T-helper 17 cell (primary cell): Measurements from ENCODE around the gene KIAA1549. TPM values are rescaled to one million over a fixed set of nuclear protein-coding genes. Genes with fewer than 3 reads are reported as not detected.

Source experiments
- ATAC-seq: fragments of 150-1000 bp; cut with Tn5 transposase; 2 replicates; pipeline ENCODE4 v1.10.0; 2021; ENCODE audit warnings: mild to moderate bottlenecking, moderate library complexity
- DNase-seq, 3 donors: peaks; one replicate each; pipeline versions ENCODE4 v3.0.0 to v3.0.0-alpha.2; 2020 to 2021
- H3K9me3 ChIP-seq: one replicate; pipeline ENCODE4 v1.7.0; 2013; ENCODE audit warnings: low read length, mild to moderate bottlenecking; ENCODE audit not compliant: control insufficient read depth, poor library complexity, severe bottlenecking
- H3K27ac Mint-ChIP-seq: one replicate; pipeline ENCODE4 v1.8.0; 2022; ENCODE audit warnings: mild to moderate bottlenecking, moderate library complexity, mixed read lengths
- H3K27me3 Mint-ChIP-seq: one replicate; pipeline ENCODE4 v1.8.0; 2022; ENCODE audit warnings: mixed read lengths
- H3K36me3 Mint-ChIP-seq: one replicate; pipeline ENCODE4 v1.8.0; 2022; ENCODE audit warnings: low read depth, mixed read lengths
- H3K4me1 Mint-ChIP-seq: one replicate; pipeline ENCODE4 v1.8.0; 2022; ENCODE audit warnings: mild to moderate bottlenecking, mixed read lengths
- H3K4me3 Mint-ChIP-seq: one replicate; pipeline ENCODE4 v1.8.0; 2022; ENCODE audit warnings: mild to moderate bottlenecking, moderate library complexity, mixed read lengths
- total RNA-seq, 4 donors: library from RNA in 2 of 4; stranded (reverse) in 2 of 4; gene quantifications; one replicate each; pipeline ENCODE4 v1.2.3 and lab custom pipeline; 2022 to 2026

Gene KIAA1549
- total RNA-seq, 2 donors from 2014 or later, result 0.21 TPM; not detected in 1

DNA sequence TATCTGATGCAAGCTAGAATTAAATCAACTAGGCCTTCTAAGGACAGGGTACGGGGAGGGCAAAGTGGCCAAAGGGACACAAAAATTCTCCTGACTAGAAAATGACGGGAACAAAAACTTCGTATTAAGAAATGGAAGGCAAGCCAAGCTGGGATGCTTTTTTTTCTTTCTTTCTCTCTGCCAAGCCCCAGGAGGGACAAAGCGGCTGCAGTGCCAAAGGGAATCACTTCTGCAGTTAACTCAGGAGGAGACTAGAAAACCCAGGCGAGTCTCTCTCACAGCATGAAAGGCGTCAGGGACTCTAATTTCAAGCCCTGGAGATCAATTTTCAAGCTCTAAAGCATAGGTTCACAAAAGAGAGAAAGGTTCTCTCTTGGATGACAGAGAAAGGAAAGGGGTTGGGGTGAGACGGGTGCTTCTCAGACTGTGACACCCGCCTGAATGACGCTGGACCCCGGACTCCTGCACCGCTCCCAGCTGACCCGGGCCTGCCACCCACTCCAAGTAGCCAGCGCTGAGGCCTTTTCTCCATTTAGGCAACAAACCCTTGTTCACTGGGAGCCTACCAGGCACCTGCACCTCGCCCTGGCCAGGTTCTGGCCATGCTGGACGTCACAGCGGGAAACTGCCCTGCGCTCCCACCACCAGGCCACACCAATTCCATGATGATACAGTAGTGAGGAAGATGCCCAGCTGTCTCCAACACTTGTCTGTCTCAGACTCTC, 56.5 kb downstream of the KIAA1549 start:
- Mint-ChIP-seq H3K27ac (peak overlapping the region; percentile 21), H3K27me3 (peaks cover 15% of the 10 kb centered on the region), H3K4me3 (no peak overlapping the region), H3K36me3 (peaks cover 2% of the 10 kb centered on the region), H3K4me1 (peaks cover 4% of the 10 kb centered on the region)
- H3K9me3 ChIP-seq, result no peaks in the 10 kb centered on the region
- ATAC-seq (no peak), DNase-seq (no peak)

DNA sequence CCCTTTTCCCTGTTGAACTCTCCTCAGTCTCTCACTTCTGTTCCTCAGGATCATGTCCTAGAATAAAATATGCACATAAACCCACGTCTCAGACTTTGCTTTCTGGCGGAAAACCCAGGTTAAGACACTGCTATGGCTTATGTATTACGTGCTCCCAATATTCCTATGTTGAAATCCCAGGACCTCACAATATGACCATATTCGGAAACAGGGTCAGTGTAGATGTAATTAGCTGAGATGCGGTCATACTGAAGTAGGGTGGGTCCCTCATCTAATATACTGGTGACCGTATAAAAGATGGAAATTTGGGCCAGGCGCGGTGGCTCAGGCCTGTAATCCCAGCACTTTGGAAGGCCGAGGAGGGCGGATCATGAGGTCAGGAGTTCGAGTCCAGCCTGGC, 59.9 kb downstream of the KIAA1549 start:
- Mint-ChIP-seq H3K27me3 (peaks cover 28% of the 10 kb centered on the region), H3K4me1 (peaks cover 4% of the 10 kb centered on the region), H3K36me3 (peaks cover 2% of the 10 kb centered on the region), H3K4me3 (no peak overlapping the region), H3K27ac (no peak overlapping the region)
- DNase-seq, result no peak
- no peak for ATAC-seq
- no peaks in the 10 kb centered on the region for H3K9me3 ChIP-seq

GRCh38 chr7:138919911-138920310, 61.3 kb downstream of the KIAA1549 start:
- H3K36me3 Mint-ChIP-seq, result peaks cover 5% of the 10 kb centered on the region
- H3K4me3 Mint-ChIP-seq, result no peak overlapping the region
- H3K4me1 Mint-ChIP-seq, result peaks cover 6% of the 10 kb centered on the region
- ATAC-seq, result no peak
- no peaks in the 10 kb centered on the region for H3K9me3 ChIP-seq
- no peak overlapping the region for H3K27ac Mint-ChIP-seq
- peaks cover 39% of the 10 kb centered on the region for H3K27me3 Mint-ChIP-seq
- no peak for DNase-seq

GRCh38 chr7:138919216-138919615, 62.0 kb downstream of the KIAA1549 start:
- peaks cover 7% of the 10 kb centered on the region for H3K4me1 Mint-ChIP-seq
- no peak overlapping the region for H3K27ac Mint-ChIP-seq
- H3K36me3 Mint-ChIP-seq, result peaks cover 6% of the 10 kb centered on the region
- H3K9me3 ChIP-seq, result no peaks in the 10 kb centered on the region
- no peak for DNase-seq
- peaks cover 46% of the 10 kb centered on the region for H3K27me3 Mint-ChIP-seq
- H3K4me3 Mint-ChIP-seq, result no peak overlapping the region
- ATAC-seq, result no peak

DNA sequence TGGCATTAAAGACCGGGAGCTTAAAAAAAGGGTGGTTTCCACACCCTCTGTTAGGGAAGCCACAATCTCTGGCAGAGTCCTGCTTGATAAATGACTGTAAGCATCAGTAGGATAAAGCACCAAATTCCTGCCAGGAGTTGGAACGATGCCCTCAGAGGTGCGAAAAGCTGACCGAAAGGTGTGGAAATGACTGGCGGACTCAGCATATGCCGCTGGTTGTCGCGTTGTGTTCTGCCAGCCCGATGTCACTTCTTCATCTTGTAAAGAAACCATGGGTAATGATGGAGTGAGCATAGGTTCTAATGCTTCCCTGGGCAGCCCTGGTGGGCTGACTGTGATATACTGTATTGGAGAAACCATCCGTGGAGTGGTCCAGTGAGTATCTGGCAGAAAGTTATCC, 62.4 kb downstream of the KIAA1549 start:
- Mint-ChIP-seq H3K4me3 (no peak overlapping the region), H3K36me3 (peaks cover 6% of the 10 kb centered on the region), H3K27ac (no peak overlapping the region), H3K27me3 (peaks cover 51% of the 10 kb centered on the region), H3K4me1 (peaks cover 7% of the 10 kb centered on the region)
- ATAC-seq, result no peak
- no peaks in the 10 kb centered on the region for H3K9me3 ChIP-seq
- no peak for DNase-seq

DNA sequence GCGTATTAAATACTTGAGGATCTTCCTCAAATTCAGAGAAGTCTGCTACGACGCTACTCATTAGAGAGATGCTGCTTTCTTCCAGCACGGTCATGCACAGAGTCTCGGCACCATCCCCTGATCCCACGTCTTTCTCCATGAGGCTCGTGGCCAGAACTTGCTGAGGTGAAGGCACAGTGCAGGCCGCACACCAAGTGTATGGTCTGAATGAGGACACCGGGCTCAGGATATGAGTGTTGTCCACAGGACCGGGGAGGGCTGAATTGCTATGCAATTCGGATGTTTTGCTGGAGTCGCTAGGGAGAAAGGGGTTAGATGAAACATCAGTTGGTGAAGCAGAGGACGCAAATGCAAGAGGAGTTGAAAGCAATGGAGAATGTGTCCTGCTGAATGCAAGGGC, 63.0 kb downstream of the KIAA1549 start:
- Mint-ChIP-seq H3K4me1 (peaks cover 7% of the 10 kb centered on the region), H3K27ac (no peak overlapping the region), H3K36me3 (peaks cover 6% of the 10 kb centered on the region), H3K27me3 (peaks cover 56% of the 10 kb centered on the region), H3K4me3 (no peak overlapping the region)
- no peak for ATAC-seq
- H3K9me3 ChIP-seq, result no peaks in the 10 kb centered on the region
- DNase-seq, result no peak

GRCh38 chr7:138917771-138918170, 63.4 kb downstream of the KIAA1549 start:
- no peaks in the 10 kb centered on the region for H3K9me3 ChIP-seq
- DNase-seq (no peak), ATAC-seq (no peak)
- Mint-ChIP-seq H3K4me3 (no peak overlapping the region), H3K27me3 (peaks cover 56% of the 10 kb centered on the region), H3K4me1 (peaks cover 9% of the 10 kb centered on the region), H3K36me3 (peaks cover 5% of the 10 kb centered on the region), H3K27ac (no peak overlapping the region)

GRCh38 chr7:138916731-138917130, 64.5 kb downstream of the KIAA1549 start:
- no peak for ATAC-seq
- peaks cover 4% of the 10 kb centered on the region for H3K36me3 Mint-ChIP-seq

DNA sequence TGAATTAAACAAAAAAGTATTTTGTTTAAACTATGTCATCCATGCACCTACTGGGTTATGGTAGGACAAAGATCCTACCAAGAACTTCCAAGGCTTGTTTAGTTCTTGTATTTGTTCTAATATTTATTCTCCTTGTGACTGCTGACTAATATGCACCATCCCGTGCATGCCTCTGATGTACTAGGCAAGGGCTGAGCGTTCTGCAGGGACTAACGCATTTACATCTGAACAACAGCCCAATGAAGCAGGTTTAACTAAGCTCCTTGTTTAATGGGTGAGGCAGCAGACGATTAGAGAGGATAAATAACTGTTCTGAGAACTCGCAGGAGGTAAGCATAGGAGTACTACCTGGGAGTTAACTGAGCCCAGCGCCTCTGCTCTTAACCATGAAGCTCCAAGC, 64.9 kb downstream of the KIAA1549 start:
- Mint-ChIP-seq H3K36me3 (peaks cover 4% of the 10 kb centered on the region), H3K4me1 (peaks cover 9% of the 10 kb centered on the region), H3K4me3 (no peak overlapping the region), H3K27ac (no peak overlapping the region), H3K27me3 (peaks cover 65% of the 10 kb centered on the region)
- ATAC-seq, result no peak
- no peaks in the 10 kb centered on the region for H3K9me3 ChIP-seq
- DNase-seq, result no peak

More at GRCh38 chr7:138916731-138917130, 64.5 kb downstream of the KIAA1549 start:
- Mint-ChIP-seq H3K4me3 (no peak overlapping the region), H3K27ac (no peak overlapping the region), H3K4me1 (peaks cover 9% of the 10 kb centered on the region), H3K27me3 (peaks cover 64% of the 10 kb centered on the region)
- H3K9me3 ChIP-seq, result no peaks in the 10 kb centered on the region
- no peak for DNase-seq

DNA sequence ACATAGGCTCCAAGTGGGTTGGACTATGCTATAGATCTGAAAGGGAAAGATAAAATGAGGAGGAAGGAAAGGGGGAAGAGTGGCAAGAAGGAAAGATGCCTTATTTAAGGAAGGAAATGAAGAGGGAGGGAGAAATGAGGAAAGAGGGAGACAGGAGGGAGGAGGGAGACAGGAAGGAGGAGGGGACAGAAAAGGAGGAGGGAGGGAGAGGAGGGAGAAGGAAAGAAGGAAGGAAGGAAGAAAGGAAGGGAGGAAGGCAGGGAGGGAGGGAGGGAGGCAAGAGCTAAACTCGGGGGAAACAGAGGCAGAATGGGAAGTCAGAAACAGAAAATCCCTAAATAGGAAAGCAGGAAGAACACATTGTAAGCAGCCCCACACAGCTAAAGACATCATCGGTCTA, 67.4 kb downstream of the KIAA1549 start:
- Mint-ChIP-seq H3K27ac (no peak overlapping the region), H3K4me1 (peaks cover 6% of the 10 kb centered on the region), H3K36me3 (peaks cover 4% of the 10 kb centered on the region), H3K4me3 (no peak overlapping the region), H3K27me3 (peaks cover 66% of the 10 kb centered on the region)
- DNase-seq (no peak), ATAC-seq (no peak)
- no peaks in the 10 kb centered on the region for H3K9me3 ChIP-seq

DNA sequence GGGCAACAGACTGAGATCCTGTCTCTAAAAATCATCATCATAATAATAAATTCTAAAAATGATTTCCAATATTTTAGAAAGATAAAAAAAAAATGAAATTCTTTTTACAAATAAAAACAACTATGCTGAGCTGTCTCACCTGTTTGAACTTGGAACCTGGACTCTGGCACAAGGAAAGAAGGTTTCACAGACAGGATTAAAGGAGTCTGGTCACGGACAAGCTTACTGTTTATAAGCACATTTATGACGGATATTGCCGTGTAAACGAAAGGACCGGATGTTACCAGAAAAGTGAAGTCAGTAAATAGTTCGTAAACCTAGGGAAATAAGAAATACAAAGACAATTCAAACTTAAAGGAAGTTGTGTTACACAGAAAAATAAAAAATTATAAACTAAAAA, 70.2 kb downstream of the KIAA1549 start:
- peaks cover 77% of the 10 kb centered on the region for H3K27me3 Mint-ChIP-seq
- H3K4me3 Mint-ChIP-seq, result no peak overlapping the region
- peaks cover 10% of the 10 kb centered on the region for H3K4me1 Mint-ChIP-seq
- H3K27ac Mint-ChIP-seq, result no peak overlapping the region
- H3K36me3 Mint-ChIP-seq, result peaks cover 13% of the 10 kb centered on the region
- DNase-seq, result no peak
- no peak for ATAC-seq
- H3K9me3 ChIP-seq, result no peaks in the 10 kb centered on the region

GRCh38 chr7:138907850-138908249, 73.3 kb downstream of the KIAA1549 start:
- ATAC-seq, result no peak

GRCh38 chr7:138907201-138907847, 73.9 kb downstream of the KIAA1549 start:
- H3K4me3 Mint-ChIP-seq, result no peak overlapping the region
- H3K27me3 Mint-ChIP-seq, result peaks cover 65% of the 10 kb centered on the region
- H3K36me3 Mint-ChIP-seq, result peaks cover 9% of the 10 kb centered on the region

More at GRCh38 chr7:138907850-138908249, 73.3 kb downstream of the KIAA1549 start:
- Mint-ChIP-seq H3K36me3 (peaks cover 9% of the 10 kb centered on the region), H3K27ac (no peak overlapping the region), H3K4me3 (no peak overlapping the region), H3K4me1 (peaks cover 17% of the 10 kb centered on the region), H3K27me3 (peaks cover 65% of the 10 kb centered on the region)
- H3K9me3 ChIP-seq, result no peaks in the 10 kb centered on the region
- DNase-seq, result no peak

More at GRCh38 chr7:138907201-138907847, 73.9 kb downstream of the KIAA1549 start:
- Mint-ChIP-seq H3K4me1 (peaks cover 21% of the 10 kb centered on the region), H3K27ac (no peak overlapping the region)
- DNase-seq (no peak), ATAC-seq (no peak)
- no peaks in the 10 kb centered on the region for H3K9me3 ChIP-seq
